ENCODE data around the gene TMEM107.
"Not testable (repeated sequence)": the region's sequence is repeated elsewhere in the genome, so short reads cannot be mapped to it uniquely, and the experiment has no call there.

The TMEM107 gene

DNA sequence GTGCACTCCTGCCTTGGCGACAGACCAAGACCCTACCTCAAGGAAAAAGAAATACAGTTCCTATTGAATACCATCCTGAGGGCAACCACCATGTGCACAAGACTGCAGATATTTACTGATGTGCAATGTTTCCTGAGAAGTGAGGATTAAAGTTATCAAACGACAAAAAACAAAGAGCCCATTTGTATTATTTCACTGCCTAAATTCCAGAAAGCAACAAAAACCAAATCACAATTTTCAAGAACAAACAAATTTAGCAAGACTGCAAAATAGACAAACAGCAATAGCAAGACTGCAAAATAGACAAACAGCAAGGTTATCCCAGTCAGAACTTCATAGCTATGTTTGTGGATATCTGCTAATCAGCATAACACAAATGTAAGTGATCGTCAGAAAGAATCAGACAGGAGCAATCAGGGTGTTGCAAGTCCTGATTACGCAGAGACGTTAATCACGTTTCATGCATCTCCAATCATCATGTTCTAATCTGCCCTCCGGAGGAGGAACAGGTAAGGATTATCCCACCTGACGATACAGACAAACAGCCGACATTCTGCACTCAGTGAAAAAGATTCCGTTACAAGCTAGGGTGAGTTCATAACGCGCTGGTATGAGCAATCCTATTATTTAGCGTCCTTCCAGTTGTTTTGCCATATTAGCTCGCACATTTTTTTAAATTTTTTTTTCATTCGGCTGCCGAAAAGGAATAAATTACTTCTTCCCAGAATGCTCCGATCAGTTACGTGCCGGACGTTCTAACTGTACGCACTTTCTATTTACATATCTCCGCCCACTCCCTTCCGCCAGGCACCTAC lies 2.9 kb downstream of the TMEM107 start:
- no peaks in the 10 kb centered on the region for H3K36me3 Mint-ChIP-seq (ENCODE audit: low read depth)
- H3K4me3 Mint-ChIP-seq, result peak overlapping the region; percentile 85 to 86 (median 86)
- H3K27ac Mint-ChIP-seq, result peak overlapping the region; percentile 100
- no peaks in the 10 kb centered on the region for H3K27me3 Mint-ChIP-seq (ENCODE audit: low read depth)
- peaks cover 38% of the 10 kb centered on the region for H3K4me1 Mint-ChIP-seq
- TF ChIP-seq, protein P1, sequence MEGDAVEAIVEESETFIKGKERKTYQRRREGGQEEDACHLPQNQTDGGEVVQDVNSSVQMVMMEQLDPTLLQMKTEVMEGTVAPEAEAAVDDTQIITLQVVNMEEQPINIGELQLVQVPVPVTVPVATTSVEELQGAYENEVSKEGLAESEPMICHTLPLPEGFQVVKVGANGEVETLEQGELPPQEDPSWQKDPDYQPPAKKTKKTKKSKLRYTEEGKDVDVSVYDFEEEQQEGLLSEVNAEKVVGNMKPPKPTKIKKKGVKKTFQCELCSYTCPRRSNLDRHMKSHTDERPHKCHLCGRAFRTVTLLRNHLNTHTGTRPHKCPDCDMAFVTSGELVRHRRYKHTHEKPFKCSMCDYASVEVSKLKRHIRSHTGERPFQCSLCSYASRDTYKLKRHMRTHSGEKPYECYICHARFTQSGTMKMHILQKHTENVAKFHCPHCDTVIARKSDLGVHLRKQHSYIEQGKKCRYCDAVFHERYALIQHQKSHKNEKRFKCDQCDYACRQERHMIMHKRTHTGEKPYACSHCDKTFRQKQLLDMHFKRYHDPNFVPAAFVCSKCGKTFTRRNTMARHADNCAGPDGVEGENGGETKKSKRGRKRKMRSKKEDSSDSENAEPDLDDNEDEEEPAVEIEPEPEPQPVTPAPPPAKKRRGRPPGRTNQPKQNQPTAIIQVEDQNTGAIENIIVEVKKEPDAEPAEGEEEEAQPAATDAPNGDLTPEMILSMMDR (IDR thresholded peaks at IDR 0.05; ENCODE audit: unreplicated experiment in 3 of 3), result no peak
- no peaks in the 10 kb centered on the region for H3K9me3 Mint-ChIP-seq

DNA sequence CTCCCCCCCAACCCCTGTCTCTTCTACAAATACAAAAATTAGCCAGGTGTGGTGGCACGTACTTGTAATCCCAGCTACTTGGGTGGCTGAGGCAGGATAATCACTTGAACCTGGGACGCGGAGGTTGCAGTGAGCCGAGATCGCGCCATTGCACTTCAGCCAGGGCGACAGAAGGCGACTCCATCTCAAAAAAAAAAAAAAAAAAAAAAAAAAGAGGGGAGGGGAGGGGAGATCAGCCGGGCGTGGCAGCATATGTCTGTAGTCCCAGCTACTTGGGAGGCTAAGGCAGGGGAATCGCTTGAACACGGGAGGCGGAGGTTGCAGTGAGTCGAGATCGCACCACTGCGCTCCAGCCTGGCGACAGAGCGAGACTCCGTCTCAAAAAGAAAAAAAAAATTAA lies 6.0 kb downstream of the TMEM107 start:
- H3K27me3 Mint-ChIP-seq (ENCODE audit: low read depth); H3K4me3 Mint-ChIP-seq; H3K27ac Mint-ChIP-seq; H3K9me3 Mint-ChIP-seq; H3K36me3 Mint-ChIP-seq (ENCODE audit: low read depth): not testable (repeated sequence)
- peaks cover 19% of the 10 kb centered on the region for H3K4me1 Mint-ChIP-seq

DNA sequence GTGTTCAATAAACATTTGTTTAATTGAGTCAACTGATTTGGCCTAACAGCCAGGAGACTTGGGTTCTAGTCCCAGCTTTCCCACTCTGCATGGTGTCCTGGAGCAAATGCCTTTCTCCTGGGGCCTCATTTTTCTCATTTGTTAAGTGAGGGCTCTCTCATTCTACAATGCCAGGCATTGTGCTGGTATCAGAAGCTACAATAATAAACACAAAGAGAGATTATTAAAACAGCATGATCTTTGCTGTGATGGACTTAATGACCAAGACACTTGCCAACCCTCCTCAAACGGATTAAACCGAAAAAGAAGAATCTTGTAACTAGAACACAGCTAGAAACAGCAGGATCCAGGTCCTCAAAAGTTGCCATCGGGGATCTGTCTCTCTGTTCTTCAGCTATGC lies 8.7 kb downstream of the TMEM107 start:
- TF ChIP-seq, protein P1 (IDR thresholded peaks at IDR 0.05; ENCODE audit: unreplicated experiment in 3 of 3), result no peak
- no peak overlapping the region for H3K27ac Mint-ChIP-seq
- H3K4me1 Mint-ChIP-seq, result peaks cover 20% of the 10 kb centered on the region
- H3K9me3 Mint-ChIP-seq, result no peaks in the 10 kb centered on the region
- no peaks in the 10 kb centered on the region for H3K27me3 Mint-ChIP-seq (ENCODE audit: low read depth)
- H3K4me3 Mint-ChIP-seq, result no peak overlapping the region
- H3K36me3 Mint-ChIP-seq (ENCODE audit: low read depth), result no peaks in the 10 kb centered on the region

DNA sequence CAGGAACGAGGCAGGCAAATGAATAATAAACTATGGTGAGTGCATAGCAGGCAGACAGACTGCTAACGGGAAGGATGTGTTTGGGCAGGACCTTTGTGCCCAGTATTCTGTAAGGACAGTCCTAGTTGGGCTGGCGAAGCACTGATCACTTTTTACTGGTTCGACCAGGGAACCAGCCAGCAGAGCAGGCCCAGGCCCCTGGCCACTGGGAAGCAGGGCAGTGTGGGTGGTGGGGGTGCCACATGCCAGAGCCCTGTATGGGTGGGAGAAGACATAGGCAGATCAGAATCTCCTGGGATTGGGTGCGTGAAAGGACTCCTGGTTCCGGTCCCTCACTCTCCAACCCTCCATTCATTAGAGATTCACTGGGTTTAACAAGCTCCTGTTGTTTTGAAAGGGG lies 9.4 kb downstream of the TMEM107 start:
- H3K4me3 Mint-ChIP-seq, result no peak overlapping the region
- H3K36me3 Mint-ChIP-seq (ENCODE audit: low read depth), result no peaks in the 10 kb centered on the region
- TF ChIP-seq, protein P1 (IDR thresholded peaks at IDR 0.05; ENCODE audit: unreplicated experiment in 3 of 3), result no peak
- H3K9me3 Mint-ChIP-seq, result no peaks in the 10 kb centered on the region
- H3K27me3 Mint-ChIP-seq (ENCODE audit: low read depth), result no peaks in the 10 kb centered on the region
- peaks cover 21% of the 10 kb centered on the region for H3K4me1 Mint-ChIP-seq
- H3K27ac Mint-ChIP-seq, result peak overlapping the region in 1 of 3 experiments; percentile 12

DNA sequence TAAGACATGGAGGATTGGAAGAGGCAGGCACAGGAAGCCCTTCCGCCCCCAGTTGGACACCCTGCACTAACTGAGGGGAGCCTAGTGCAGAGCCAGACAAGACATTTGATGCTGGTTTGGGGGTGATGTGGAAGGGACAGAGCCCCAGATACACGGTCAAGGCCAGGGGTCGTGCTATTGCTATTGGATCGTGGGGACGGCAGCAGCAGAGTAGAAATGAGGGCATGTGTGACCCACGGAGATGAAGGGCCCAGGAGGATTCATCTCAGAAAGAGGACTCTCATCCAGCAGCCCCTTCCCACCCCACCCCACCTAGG lies 11.4 kb downstream of the TMEM107 start:
- peak overlapping the region; percentile 92 to 99 (median 95) for H3K27ac Mint-ChIP-seq
- H3K4me1 Mint-ChIP-seq, result peaks cover 39% of the 10 kb centered on the region
- TF ChIP-seq, protein P1 (IDR thresholded peaks at IDR 0.05; ENCODE audit: unreplicated experiment in 3 of 3), result no peak
- H3K4me3 Mint-ChIP-seq, result peak overlapping the region; percentile 90 to 97 (median 96)
- no peaks in the 10 kb centered on the region for H3K9me3 Mint-ChIP-seq
- H3K36me3 Mint-ChIP-seq (ENCODE audit: low read depth), result peaks cover 11% of the 10 kb centered on the region
- H3K27me3 Mint-ChIP-seq (ENCODE audit: low read depth), result no peaks in the 10 kb centered on the region

DNA sequence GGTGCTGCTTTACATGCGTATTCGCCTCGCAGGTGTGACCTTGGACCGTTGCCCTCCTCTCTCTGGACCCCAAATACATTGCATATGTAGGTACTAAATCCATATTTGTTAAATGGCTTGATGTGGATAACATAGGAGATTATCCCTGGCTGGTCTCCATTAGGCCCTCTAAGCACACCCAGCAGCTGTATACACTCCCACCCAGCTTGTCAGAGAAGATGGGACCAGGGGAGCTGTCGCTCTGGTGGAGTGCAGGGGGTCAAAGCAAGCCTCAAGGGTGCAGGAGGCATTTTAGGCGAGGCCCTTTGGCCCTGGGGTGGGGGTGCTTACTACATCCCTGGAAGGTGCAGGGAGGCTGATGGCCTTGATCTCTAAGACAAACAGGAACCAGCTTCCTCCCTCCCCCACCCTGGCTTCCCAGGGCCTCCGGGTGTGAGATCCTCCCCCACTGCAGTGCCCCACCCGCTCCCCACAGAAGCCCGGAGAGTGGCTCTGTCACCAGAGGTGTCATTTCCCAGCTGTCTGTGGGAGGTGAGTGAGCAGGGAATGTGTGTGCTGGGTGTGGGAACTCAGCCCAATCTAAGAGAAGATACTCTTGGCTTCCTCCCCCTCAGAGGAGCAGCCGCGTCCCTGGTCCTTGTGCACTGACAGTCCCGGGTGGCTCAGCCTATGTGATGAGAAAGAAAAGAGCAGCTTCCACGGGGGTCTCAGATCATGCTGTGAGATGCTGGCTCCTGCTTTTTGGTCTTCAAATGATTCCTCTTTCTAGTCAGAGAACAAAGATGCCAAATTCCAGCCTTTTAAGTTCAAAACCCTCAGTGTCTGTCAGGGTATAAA lies 12.0 kb downstream of the TMEM107 start:
- Mint-ChIP-seq H3K9me3 (no peaks in the 10 kb centered on the region), H3K36me3 (ENCODE audit: low read depth) (peaks cover 15% of the 10 kb centered on the region), H3K27me3 (ENCODE audit: low read depth) (no peaks in the 10 kb centered on the region), H3K4me1 (peaks cover 40% of the 10 kb centered on the region), H3K27ac (peak overlapping the region; percentile 92 to 99 (median 95)), H3K4me3 (peak overlapping the region; percentile 90 to 97 (median 96))
- TF ChIP-seq, protein P1 (IDR thresholded peaks at IDR 0.05; ENCODE audit: unreplicated experiment in 3 of 3), result no peak
